GM12891 (cell line): ENCODE results near the gene GDF10. TPM values are rescaled to one million over a fixed set of nuclear protein-coding genes. Genes with fewer than 3 reads are reported as not detected.

Experiments used
- DNase-seq: peaks from one replicate; pipeline ENCODE4 v3.0.0; 2011; ENCODE audit warnings: low spot score; ENCODE audit not compliant: insufficient read length
- FAIRE-seq: peaks from 2 replicates; lab custom pipeline; 2011; peaks lifted over from hg19 to GRCh38; lab: Jason Lieb, UNC
- PAX5 ChIP-seq: IDR thresholded peaks from 2 replicates; pipeline ENCODE4 v1.6.1; 2011; ENCODE audit warnings: low read length, moderate library complexity, mild to moderate bottlenecking; ENCODE audit not compliant: insufficient read depth, severe bottlenecking
- POLR2A ChIP-seq: IDR thresholded peaks from 2 replicates; pipeline ENCODE4 v1.6.1; 2011; ENCODE audit warnings: low read depth, low read length, control low read depth
- POLR2AphosphoS5 ChIP-seq: IDR thresholded peaks from 2 replicates; pipeline ENCODE4 v1.6.1; 2011; ENCODE audit warnings: low read depth, low read length, control low read depth
- POU2F2 ChIP-seq: IDR thresholded peaks from 2 replicates; pipeline ENCODE4 v1.6.1; 2011; ENCODE audit warnings: low read depth, mild to moderate bottlenecking, control low read depth, low read length, moderate library complexity
- SPI1 ChIP-seq: IDR thresholded peaks from 2 replicates; pipeline ENCODE4 v1.6.1; 2011; ENCODE audit warnings: low read depth, low read length, control low read depth
- TAF1 ChIP-seq: IDR thresholded peaks from 2 replicates; pipeline ENCODE4 v1.6.1; 2011; ENCODE audit warnings: low read depth, low read length, control low read depth
- polyA plus RNA-seq: library from polyadenylated mRNA; unstranded; fragments of >200 nt; gene quantifications from one replicate; pipeline ENCODE4 v1.2.1, GENCODE V29; 2012; ENCODE audit warnings: low read depth, missing spikeins, inconsistent platforms; ENCODE audit not compliant: missing spikeins

Gene GDF10
- not detected for polyA plus RNA-seq

- DNase-seq: no peak
- TF ChIP-seq TAF1: no peak
- TF ChIP-seq POU2F2: no peak
- no peak for TF ChIP-seq POLR2AphosphoS5
- no peak for TF ChIP-seq PAX5
- no peak for TF ChIP-seq SPI1
- TF ChIP-seq POLR2A: no peak
- no peak for FAIRE-seq
These were observed at the start of gene GDF10 for GRCh38 chr10:47299611-47300428. Gene GDF10 (plus strand): TSS chr10:47300197. CDS start chr10:47300652, 455 bp downstream.

GRCh38 chr10:47252093-47252780, 47.8 kb upstream of the GDF10 start:
- FAIRE-seq (no peak), DNase-seq (no peak)
- no peak for TF ChIP-seq POU2F2
- TF ChIP-seq POLR2AphosphoS5: no peak
- TF ChIP-seq PAX5: no peak
- TF ChIP-seq TAF1: no peak
- TF ChIP-seq SPI1: no peak
- TF ChIP-seq POLR2A: no peak

GRCh38 chr10:47253030-47253637, 46.9 kb upstream of the GDF10 start:
- FAIRE-seq: no peak
- TF ChIP-seq PAX5: no peak
- TF ChIP-seq POLR2A: no peak
- TF ChIP-seq SPI1: no peak
- no peak for TF ChIP-seq TAF1
- no peak for TF ChIP-seq POLR2AphosphoS5
- no peak for TF ChIP-seq POU2F2

GRCh38 chr10:47253651-47254375, 46.2 kb upstream of the GDF10 start:
- DNase-seq: no peak
- FAIRE-seq: no peak
- no peak for TF ChIP-seq POU2F2
- no peak for TF ChIP-seq POLR2AphosphoS5
- no peak for TF ChIP-seq TAF1
- TF ChIP-seq PAX5: no peak
- TF ChIP-seq SPI1: no peak
- TF ChIP-seq POLR2A: no peak

More at GRCh38 chr10:47253030-47253637, 46.9 kb upstream of the GDF10 start:
- DNase-seq: no peak

- TF ChIP-seq POU2F2 (no peak), POLR2A (no peak), SPI1 (no peak), POLR2AphosphoS5 (no peak), PAX5 (no peak), TAF1 (no peak)
- DNase-seq (no peak), FAIRE-seq (no peak)
These were observed 45.4 kb upstream of the GDF10 start for GRCh38 chr10:47254611-47255010.

GRCh38 chr10:47255033-47255813, 44.8 kb upstream of the GDF10 start:
- no peak for TF ChIP-seq PAX5
- TF ChIP-seq POU2F2: no peak
- TF ChIP-seq POLR2AphosphoS5: no peak
- TF ChIP-seq TAF1: no peak
- TF ChIP-seq SPI1: no peak
- TF ChIP-seq POLR2A: no peak
- FAIRE-seq: no peak
- DNase-seq: no peak

- no peak for FAIRE-seq
- no peak for TF ChIP-seq POU2F2
- no peak for TF ChIP-seq SPI1
- no peak for TF ChIP-seq TAF1
- no peak for TF ChIP-seq POLR2A
- TF ChIP-seq PAX5: no peak
- TF ChIP-seq POLR2AphosphoS5: no peak
- DNase-seq: no peak
These were observed 44.1 kb upstream of the GDF10 start for GRCh38 chr10:47255866-47256265.

GRCh38 chr10:47256751-47257336, 43.2 kb upstream of the GDF10 start:
- no peak for DNase-seq
- no peak for FAIRE-seq
- no peak for TF ChIP-seq TAF1
- no peak for TF ChIP-seq SPI1
- no peak for TF ChIP-seq POLR2AphosphoS5
- no peak for TF ChIP-seq POLR2A
- no peak for TF ChIP-seq PAX5
- TF ChIP-seq POU2F2: no peak
